ENCODE measurements around the gene RNF220.

- TF ChIP-seq, protein P1, sequence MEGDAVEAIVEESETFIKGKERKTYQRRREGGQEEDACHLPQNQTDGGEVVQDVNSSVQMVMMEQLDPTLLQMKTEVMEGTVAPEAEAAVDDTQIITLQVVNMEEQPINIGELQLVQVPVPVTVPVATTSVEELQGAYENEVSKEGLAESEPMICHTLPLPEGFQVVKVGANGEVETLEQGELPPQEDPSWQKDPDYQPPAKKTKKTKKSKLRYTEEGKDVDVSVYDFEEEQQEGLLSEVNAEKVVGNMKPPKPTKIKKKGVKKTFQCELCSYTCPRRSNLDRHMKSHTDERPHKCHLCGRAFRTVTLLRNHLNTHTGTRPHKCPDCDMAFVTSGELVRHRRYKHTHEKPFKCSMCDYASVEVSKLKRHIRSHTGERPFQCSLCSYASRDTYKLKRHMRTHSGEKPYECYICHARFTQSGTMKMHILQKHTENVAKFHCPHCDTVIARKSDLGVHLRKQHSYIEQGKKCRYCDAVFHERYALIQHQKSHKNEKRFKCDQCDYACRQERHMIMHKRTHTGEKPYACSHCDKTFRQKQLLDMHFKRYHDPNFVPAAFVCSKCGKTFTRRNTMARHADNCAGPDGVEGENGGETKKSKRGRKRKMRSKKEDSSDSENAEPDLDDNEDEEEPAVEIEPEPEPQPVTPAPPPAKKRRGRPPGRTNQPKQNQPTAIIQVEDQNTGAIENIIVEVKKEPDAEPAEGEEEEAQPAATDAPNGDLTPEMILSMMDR (IDR thresholded peaks at IDR 0.05), result no peak
- TF ChIP-seq, protein P2, sequence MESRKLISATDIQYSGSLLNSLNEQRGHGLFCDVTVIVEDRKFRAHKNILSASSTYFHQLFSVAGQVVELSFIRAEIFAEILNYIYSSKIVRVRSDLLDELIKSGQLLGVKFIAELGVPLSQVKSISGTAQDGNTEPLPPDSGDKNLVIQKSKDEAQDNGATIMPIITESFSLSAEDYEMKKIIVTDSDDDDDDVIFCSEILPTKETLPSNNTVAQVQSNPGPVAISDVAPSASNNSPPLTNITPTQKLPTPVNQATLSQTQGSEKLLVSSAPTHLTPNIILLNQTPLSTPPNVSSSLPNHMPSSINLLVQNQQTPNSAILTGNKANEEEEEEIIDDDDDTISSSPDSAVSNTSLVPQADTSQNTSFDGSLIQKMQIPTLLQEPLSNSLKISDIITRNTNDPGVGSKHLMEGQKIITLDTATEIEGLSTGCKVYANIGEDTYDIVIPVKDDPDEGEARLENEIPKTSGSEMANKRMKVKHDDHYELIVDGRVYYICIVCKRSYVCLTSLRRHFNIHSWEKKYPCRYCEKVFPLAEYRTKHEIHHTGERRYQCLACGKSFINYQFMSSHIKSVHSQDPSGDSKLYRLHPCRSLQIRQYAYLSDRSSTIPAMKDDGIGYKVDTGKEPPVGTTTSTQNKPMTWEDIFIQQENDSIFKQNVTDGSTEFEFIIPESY (IDR thresholded peaks at IDR 0.05; ENCODE audit: borderline replicate concordance, low read depth), result no peak
- TF ChIP-seq TCF12 (IDR thresholded peaks at IDR 0.05) (no peak), YY1 (IDR thresholded peaks at IDR 0.05; ENCODE audit: low read depth) (no peak), EP300 (IDR thresholded peaks at IDR 0.05; ENCODE audit: borderline replicate concordance in 1 of 2, low read depth in 1 of 2, low read length in 1 of 2) (no peak)
Observed at GRCh38 chr1:44355582-44356305, 49.3 kb upstream of the RNF220 start.

Data from SK-N-SH (cell line).